Adipose tissue (tissue), 3 donors: ENCODE data around the gene REPS2. TPM values are rescaled to one million over a fixed set of nuclear protein-coding genes. Genes with fewer than 3 reads are reported as not detected.

ENCODE experiments used
- H3K27ac ChIP-seq: one replicate; pipeline ENCODE4 v1.5.1; 2013; ENCODE audit warnings: low read depth, low read length
- WGBS, 3 donors: extraction: QIAGEN DNeasy Blood & Tissue Kit; methylation state at CpG; one replicate each; pipeline ENCODE4 v1.1.7; 2013; 5-methylcytosine and 5-hydroxymethylcytosine counted together
- polyA plus RNA-seq, 3 donors: library from polyadenylated mRNA; stranded (reverse); fragments of 200-250 nt; gene quantifications; one replicate each; pipeline ENCODE4 v1.2.3, GENCODE V29; 2013
- donor health status: healthy with polysubstance abuse.
- donor health status: Bipolar disorder and iron deficiency.
- donor health status: healthy.

Gene REPS2
- polyA plus RNA-seq, 3 donors: 1.7 to 15.1 (median 9.1) TPM

- WGBS, 3 donors: 24 to 87% (median 67%) methylated on average over 2 of the region's 2 CpGs
- H3K27ac ChIP-seq: no peak overlapping the region
These were observed 106.3 kb downstream of the REPS2 start for GRCh38 chrX:17052793-17053192.

GRCh38 chrX:17053502-17053901, 107.0 kb downstream of the REPS2 start:
- H3K27ac ChIP-seq: no peak overlapping the region
- WGBS, 3 donors: 43 to 52% (median 49%) methylated on average over 5 of the region's 5 CpGs

GRCh38 chrX:17056868-17057608, 110.6 kb downstream of the REPS2 start:
- no peak overlapping the region for H3K27ac ChIP-seq
- WGBS, 3 donors: 65 to 95% (median 75%) methylated on average over 2 of the region's 2 CpGs

GRCh38 chrX:17062065-17062464, 115.6 kb downstream of the REPS2 start:
- H3K27ac ChIP-seq: no peak overlapping the region

GRCh38 chrX:17065100-17065499, 118.6 kb downstream of the REPS2 start:
- H3K27ac ChIP-seq: no peak overlapping the region
- WGBS, 3 donors: 80 to 95% (median 89%) methylated on average over 5 of the region's 5 CpGs

- WGBS, 3 donors: 54 to 90% (median 70%) methylated on average over 1 of the region's 1 CpG
- H3K27ac ChIP-seq: no peak overlapping the region
These were observed 121.1 kb downstream of the REPS2 start for GRCh38 chrX:17067534-17067933.

GRCh38 chrX:17072301-17072700, 125.8 kb downstream of the REPS2 start:
- no peak overlapping the region for H3K27ac ChIP-seq
- WGBS, 3 donors: 63 to 95% (median 89%) methylated on average over 2 of the region's 2 CpGs

GRCh38 chrX:17072721-17073230, 126.3 kb downstream of the REPS2 start:
- WGBS, 3 donors: 41 to 78% (median 76%) methylated on average over 3 of the region's 3 CpGs
- H3K27ac ChIP-seq: no peak overlapping the region

GRCh38 chrX:17075004-17075403, 128.5 kb downstream of the REPS2 start:
- no peak overlapping the region for H3K27ac ChIP-seq
- WGBS, 3 donors: 50 to 82% (median 68%) methylated on average over 2 of the region's 2 CpGs

GRCh38 chrX:17077361-17077760, 130.9 kb downstream of the REPS2 start:
- H3K27ac ChIP-seq: no peak overlapping the region
- 63 to 78% (median 69%) methylated on average over 6 of the region's 6 CpGs for WGBS, 3 donors

GRCh38 chrX:17078031-17078720, 131.7 kb downstream of the REPS2 start:
- WGBS, 3 donors: 62 to 78% (median 72%) methylated on average over 3 of the region's 3 CpGs

GRCh38 chrX:17081511-17081910, 135.1 kb downstream of the REPS2 start:
- 79 to 84% (median 81%) methylated on average over 3 of the region's 3 CpGs for whole genome bisulfite sequencing, 3 donors
- no peak overlapping the region for H3K27ac ChIP-seq

More at GRCh38 chrX:17078031-17078720, 131.7 kb downstream of the REPS2 start:
- H3K27ac ChIP-seq: no peak overlapping the region

GRCh38 chrX:17081968-17082367, 135.5 kb downstream of the REPS2 start:
- 70 to 100% (median 77%) methylated on average over 1 to 2 of the region's 2 CpGs for WGBS, 3 donors
- H3K27ac ChIP-seq: no peak overlapping the region

GRCh38 chrX:17082831-17083230, 136.4 kb downstream of the REPS2 start:
- 50 to 57% (median 52%) methylated on average over 5 to 7 of the region's 7 CpGs for WGBS, 3 donors

GRCh38 chrX:17086317-17086716, 139.9 kb downstream of the REPS2 start:
- WGBS, 3 donors: 78 to 95% (median 83%) methylated on average over 4 of the region's 4 CpGs
- H3K27ac ChIP-seq: no peak overlapping the region

More at GRCh38 chrX:17082831-17083230, 136.4 kb downstream of the REPS2 start:
- no peak overlapping the region for H3K27ac ChIP-seq

- no peak overlapping the region for H3K27ac ChIP-seq
These were observed 148.7 kb downstream of the REPS2 start for GRCh38 chrX:17095161-17095560.

GRCh38 chrX:17098516-17099247, 152.2 kb downstream of the REPS2 start:
- WGBS, 3 donors: 55 to 93% (median 63%) methylated on average over 1 of the region's 1 CpG
- H3K27ac ChIP-seq: no peak overlapping the region

- WGBS, 3 donors: 55 to 88% (median 85%) methylated on average over 4 of the region's 4 CpGs
- H3K27ac ChIP-seq: no peak overlapping the region
These were observed 158.0 kb downstream of the REPS2 start for GRCh38 chrX:17104433-17104832.

- 82 to 83% (median 82%) methylated on average over 6 of the region's 6 CpGs for WGBS, 3 donors
- H3K27ac ChIP-seq: no peak overlapping the region
These were observed 174.4 kb downstream of the REPS2 start for GRCh38 chrX:17120816-17121215.
